Measurements from ENCODE around the gene FAM216A. TPM values are rescaled to one million over a fixed set of nuclear protein-coding genes. Genes with fewer than 3 reads are reported as not detected.

FAM216A gene
- total and polyA plus RNA-seq, 4 donors, result 3.6 to 7.4 (median 4.7) TPM

GRCh38 chr12:110475426-110475825 is 6.8 kb downstream of the FAM216A start:
- no peak for DNase-seq (ENCODE audit: low spot score)

More at GRCh38 chr12:110475426-110475825, 6.8 kb downstream of the FAM216A start:
- Histone ChIP-seq H3K4me3 (ENCODE audit: low read depth in 1 of 3, low read length in 3 of 3) (no peak overlapping the region), H3K36me3 (ENCODE audit: control insufficient read depth in 4 of 4, insufficient read depth in 3 of 4, low read depth in 1 of 4, low read length in 3 of 4) (no peaks in the 10 kb centered on the region), H3K4me1 (ENCODE audit: control insufficient read depth in 4 of 4, insufficient read depth in 4 of 4, low read length in 3 of 4) (no peaks in the 10 kb centered on the region), H3K27me3 (ENCODE audit: control insufficient read depth in 4 of 4, insufficient read depth in 4 of 4, low read length in 3 of 4) (no peaks in the 10 kb centered on the region), H3K9me3 (ENCODE audit: control insufficient read depth in 4 of 4, low read length in 3 of 4) (no peaks in the 10 kb centered on the region), H3K9ac (ENCODE audit: low read depth in 1 of 2, low read length in 2 of 2) (no peak overlapping the region), H3K27ac (ENCODE audit: low read depth in 1 of 2, low read length in 2 of 2) (no peak overlapping the region)
- WGBS, result 98% methylated on average over 7 of the region's 7 CpGs
- TF ChIP-seq HNF4G (IDR thresholded peaks at IDR 0.05) (no peak), FOXA1 (IDR thresholded peaks at IDR 0.05) (no peak), YY1 (IDR thresholded peaks at IDR 0.05) (no peak), TAF1 (conservative IDR thresholded peaks at IDR 0.05) (no peak), RXRA (IDR thresholded peaks at IDR 0.05) (no peak), JUND (IDR thresholded peaks at IDR 0.05) (no peak), REST (IDR thresholded peaks at IDR 0.05) (no peak), ATF3 (IDR thresholded peaks at IDR 0.05) (no peak), SP1 (IDR thresholded peaks at IDR 0.05) (no peak), NR2F2 (IDR thresholded peaks at IDR 0.05) (no peak), GABPA (IDR thresholded peaks at IDR 0.05 in 1 of 2, conservative IDR thresholded peaks at IDR 0.05 in 1 of 2) (no peak), HNF4A (conservative IDR thresholded peaks at IDR 0.05) (no peak), FOXA2 (IDR thresholded peaks at IDR 0.05) (no peak), RAD21 (IDR thresholded peaks at IDR 0.05) (no peak), CTCF (IDR thresholded peaks at IDR 0.05; ENCODE audit: low read depth, low read length, missing input control) (no peak)
